Testis (tissue), 2 donors: ENCODE measurements around the gene FARS2.

Experiments
- CTCF ChIP-seq, 3 experiments: fragments of 450-650 bp in 2 of 3; fragments of 200-600 bp in 1 of 3; sonication (generic) in 1 of 3; IDR thresholded peaks; one replicate each; pipeline ENCODE4 v1.5.1; 2016 to 2019; ENCODE audit warnings: antibody characterized with exemption in 3 of 3, mild to moderate bottlenecking in 2 of 3, moderate library complexity in 1 of 3
- POLR2A ChIP-seq: fragments of 450-650 bp; IDR thresholded peaks from one replicate; pipeline ENCODE4 v1.6.1; 2017; ENCODE audit warnings: antibody characterized with exemption, mild to moderate bottlenecking, moderate library complexity

- TF ChIP-seq CTCF (IDR thresholded peaks at IDR 0.05) = no peak
- no peak for TF ChIP-seq POLR2A
Measured at GRCh38 chr6:5343998-5344397, 82.7 kb downstream of the FARS2 start.
